Islet precursor cell (in vitro differentiated cells): Measurements from ENCODE around the gene NDUFA11.
A peak's percentile ranks its signal among the peaks of the same experiment; 100 is the strongest.
"Not testable (repeated sequence)": the region's sequence is repeated elsewhere in the genome, so short reads cannot be mapped to it uniquely, and the experiment has no call there.

Source experiments
- DNase-seq: peaks from one replicate; pipeline ENCODE4 v3.0.0-alpha.2; 2018

The NDUFA11 gene

GRCh38 chr19:5884065-5884811 lies 19.4 kb downstream of the NDUFA11 start:
- DNase-seq = not testable (repeated sequence)

DNA sequence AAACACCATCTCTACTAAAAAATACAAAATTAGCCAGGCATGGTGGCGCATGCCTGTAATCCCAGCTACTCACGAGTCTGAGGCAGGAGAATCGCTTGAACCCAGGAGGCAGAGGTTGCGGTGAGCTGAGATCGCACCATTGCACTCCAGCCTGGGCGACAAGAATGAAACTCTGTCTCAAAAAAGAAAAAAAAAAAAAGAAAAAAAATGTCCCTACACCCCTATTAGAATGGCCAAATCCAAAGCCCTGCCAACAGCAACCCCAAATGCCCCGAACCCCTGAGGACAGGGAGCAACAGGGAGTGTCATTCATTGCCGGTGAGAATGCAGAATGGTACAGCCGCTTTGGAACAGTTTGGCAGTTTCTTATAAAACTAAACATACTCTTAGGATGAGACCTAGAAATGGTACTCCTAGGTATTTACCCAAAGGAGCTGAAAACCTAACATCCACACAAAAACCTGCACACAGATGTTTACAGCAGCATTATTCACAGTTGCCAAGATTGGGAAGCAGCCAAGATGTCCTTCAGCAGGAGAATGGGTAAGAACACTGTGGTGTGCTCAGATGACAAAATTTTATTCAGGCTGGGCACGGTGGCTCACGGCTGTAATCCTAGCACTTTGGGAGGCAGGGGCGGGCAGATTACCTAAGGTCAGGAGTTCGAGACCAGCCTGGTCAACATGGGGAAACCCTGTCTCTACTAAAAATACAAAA lies 20.3 kb downstream of the NDUFA11 start:
- not testable (repeated sequence) for DNase-seq

DNA sequence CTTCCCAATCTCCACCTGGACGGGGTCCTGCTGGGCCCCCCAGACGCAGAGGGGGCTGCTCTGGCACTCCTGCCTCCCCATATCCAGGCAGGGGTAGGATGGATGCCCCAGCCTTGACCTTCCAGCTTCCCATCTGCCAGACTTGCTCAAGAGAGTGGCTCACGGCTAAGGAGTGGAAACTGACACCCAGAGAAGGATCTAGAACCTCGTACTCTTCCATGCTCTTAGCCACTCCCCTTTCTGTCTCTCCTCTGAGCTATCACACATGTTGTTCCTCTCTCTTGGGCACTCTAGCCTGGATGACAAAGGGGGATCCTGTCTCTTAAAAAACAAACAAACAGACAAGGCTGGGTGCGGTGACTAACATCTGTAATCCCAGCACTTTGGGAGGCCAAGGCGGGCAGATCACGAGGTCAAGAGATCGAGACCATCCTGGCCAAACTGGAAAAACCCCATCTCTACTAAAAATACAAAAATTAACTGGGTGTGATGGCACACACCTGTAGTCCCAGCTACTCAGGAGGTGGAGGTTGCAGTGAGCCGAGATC lies 21.1 kb downstream of the NDUFA11 start:
- no peak for DNase-seq

DNA sequence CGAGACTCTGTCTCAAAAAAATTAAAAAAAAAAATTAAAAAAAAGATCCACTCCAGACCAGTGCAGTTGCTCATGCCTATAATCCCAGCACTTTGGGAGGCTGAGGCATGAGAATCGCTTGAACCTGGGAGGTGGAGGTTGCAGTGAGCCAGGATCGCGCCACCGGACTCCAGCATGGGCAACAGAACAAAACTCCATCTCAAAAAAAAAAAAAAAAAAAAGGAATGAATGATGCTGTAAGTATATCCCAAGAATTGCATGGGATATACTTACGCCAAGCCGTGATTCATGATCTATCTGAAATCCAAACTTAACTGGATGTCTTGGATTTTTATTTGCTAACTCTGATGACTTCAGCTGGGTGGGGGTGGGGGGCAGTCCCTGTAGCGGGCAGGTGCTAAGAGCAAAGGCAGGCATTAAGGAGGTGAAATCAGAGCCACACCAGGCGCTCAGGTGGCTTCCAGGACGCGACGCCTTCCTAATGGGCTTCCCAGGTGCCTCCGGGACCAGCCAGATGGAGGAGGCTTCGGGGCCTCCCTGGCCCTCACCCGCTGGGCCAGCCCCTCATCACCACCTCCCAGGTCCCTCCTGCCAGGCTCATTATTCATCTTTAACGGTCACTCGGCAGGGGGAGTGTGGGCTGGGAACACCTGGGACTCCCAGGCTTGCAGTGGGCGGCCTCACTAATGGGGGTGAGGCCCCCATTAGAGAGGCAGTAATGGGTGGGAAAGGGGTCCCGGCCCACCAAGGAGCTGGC lies 21.9 kb downstream of the NDUFA11 start:
- no peak for DNase-seq

GRCh38 chr19:5880604-5881078 lies 22.9 kb downstream of the NDUFA11 start:
- peak; percentile 72 for DNase-seq

DNA sequence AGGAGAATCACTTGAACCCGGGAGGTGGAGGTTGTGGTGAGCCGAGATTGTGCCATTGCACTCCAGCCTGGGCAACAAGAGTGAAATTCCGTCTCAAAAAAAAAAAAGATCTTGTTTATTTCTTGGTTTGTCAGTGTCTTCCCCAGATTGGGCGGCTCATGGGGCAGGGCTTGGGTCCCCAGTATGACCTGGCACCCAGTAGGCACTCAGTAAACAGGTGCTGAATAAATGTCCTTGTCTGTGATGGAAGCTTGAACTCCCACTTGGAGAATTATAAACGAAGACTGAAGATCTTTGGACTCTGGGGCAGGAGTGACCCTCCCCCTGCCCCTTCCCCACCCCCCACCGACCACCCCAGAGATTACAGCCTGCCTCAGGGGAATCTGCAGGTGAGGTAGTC lies 23.4 kb downstream of the NDUFA11 start:
- no peak for DNase-seq

GRCh38 chr19:5877882-5878281 lies 25.7 kb downstream of the NDUFA11 start:
- DNase-seq = no peak

- DNase-seq = no peak
These were observed 26.2 kb downstream of the NDUFA11 start for GRCh38 chr19:5877427-5877826.

DNA sequence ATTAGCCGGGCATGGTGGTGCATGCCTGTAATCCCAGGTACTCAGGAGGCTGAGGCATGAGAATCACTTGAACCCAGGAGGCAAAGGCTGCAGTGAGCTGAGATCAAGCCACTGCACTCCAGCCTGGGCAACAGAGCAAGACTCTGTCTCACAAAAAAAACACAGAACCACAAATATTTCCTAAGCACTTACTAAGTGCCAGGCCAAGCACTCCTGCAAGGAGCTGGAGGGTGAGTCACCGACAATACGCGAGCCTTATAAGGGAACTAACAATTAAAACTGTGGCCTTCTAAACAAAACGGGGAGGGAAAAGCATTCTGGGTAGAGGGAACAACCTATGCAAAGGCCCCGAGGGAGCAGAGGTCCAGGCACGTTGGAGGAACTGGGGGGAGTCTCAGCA lies 29.1 kb downstream of the NDUFA11 start:
- peak; percentile 59 for DNase-seq

GRCh38 chr19:5873617-5874199 lies 29.9 kb downstream of the NDUFA11 start:
- no peak for DNase-seq

GRCh38 chr19:5870986-5871394 lies 32.6 kb downstream of the NDUFA11 start:
- DNase-seq = no peak

GRCh38 chr19:5867201-5868136 lies 36.1 kb downstream of the NDUFA11 start:
- no peak for DNase-seq

GRCh38 chr19:5865772-5866171 lies 37.8 kb downstream of the NDUFA11 start:
- no peak for DNase-seq

GRCh38 chr19:5864725-5865486 lies 38.7 kb downstream of the NDUFA11 start:
- DNase-seq = no peak

DNA sequence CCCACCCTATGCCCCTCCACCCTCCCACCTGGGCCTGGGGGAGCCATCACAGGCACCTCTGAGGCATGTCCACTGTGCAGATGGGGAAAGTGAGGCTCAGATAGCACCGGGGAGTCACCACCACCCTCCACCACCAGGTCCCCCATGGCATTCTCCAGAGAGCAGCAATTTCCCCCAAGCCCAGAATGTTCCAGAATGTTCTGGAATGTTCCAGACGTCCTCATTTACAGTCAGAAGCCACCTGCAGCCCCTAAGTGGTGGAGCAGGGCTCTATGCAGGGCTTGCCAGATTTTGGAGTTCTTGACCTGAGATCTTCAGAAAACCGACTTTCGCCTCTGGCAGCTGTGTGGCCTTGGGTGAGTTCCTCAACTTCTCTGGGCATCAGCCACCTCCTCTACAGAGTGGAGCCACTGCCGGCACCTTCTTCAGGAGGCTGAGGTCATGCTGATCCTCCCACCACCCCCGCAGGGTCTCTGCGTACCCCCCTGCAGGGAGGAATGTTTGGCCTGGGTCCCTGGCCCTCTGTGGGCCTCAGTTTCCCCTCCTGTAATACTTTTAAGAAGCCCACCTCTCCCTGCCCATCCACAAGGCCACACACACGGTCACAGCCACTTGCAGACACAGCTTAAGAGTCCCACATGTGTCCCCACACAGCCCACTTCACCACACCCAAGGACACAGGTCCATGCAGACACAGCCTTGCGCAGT lies 39.4 kb downstream of the NDUFA11 start:
- no peak for DNase-seq

DNA sequence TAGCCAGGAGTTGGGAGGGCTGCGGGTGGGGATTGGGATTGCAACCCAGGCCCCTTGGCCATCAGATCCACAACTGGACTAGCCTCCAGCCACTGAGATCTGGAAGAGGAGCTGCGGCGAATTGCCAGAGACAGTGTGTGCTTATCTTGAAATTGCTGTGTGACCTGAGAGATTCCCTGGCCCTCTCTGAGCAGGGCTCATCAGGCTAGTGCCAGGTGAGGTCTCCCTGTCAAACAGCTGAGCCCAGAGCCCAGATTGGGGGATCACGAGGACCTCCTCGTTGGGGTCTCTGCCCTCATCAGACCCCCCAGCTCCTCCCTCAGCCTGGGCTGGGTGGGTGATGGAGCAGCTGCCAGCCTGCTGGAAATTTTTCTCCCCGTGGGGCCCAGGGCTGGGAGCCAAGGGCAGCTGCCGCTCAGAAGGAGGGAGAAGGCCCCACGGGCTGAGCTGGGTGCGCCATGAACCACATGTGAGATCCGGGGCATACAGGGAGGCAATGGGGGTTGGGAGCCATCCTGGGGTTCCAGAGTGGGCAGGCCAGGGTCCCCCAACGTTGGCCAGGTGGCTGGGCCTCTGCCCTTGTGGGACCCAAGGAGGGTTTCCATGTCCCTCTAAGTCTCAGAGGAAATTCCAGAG lies 40.4 kb downstream of the NDUFA11 start:
- no peak for DNase-seq

DNA sequence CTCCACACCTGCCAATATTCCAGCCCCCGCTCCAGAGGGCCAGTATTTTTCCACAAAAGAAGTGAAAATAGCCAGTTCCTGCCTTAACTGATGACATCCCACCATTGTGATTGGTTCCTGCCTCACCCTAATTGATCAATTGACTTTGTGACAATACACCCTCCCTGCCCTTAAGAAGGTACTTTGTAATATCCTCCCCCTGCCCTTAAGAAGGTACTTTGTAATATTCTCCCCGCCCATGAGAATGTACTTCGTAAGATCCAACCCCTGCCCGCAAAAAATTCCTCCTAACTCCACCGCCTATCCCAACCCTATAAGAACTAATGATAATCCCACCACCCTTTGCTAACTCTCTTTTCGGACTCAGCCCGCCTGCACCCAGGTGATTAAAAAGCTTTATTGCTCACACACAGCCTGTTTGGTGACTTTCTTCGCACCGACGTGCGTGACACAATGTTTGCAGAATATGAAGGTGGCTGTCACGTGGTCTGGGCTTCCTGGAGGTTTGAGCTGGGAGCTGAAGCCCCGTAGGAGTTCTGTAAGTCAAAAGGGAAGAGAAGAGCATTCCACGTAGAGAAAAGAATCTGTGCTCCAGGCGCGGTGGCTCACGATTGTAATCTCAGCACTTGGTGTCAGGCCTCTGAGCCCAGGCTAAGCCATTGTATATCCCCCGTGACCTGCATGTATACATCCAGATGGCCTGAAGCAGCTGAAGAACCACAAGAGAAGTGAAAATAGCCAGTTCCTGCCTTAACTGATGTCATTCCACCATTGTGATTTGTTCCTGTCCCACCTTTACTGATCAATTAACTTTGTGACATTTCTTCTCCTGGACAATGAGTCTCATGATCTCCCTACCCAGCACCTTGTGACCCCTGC lies 46.1 kb downstream of the NDUFA11 start:
- DNase-seq = no peak

DNA sequence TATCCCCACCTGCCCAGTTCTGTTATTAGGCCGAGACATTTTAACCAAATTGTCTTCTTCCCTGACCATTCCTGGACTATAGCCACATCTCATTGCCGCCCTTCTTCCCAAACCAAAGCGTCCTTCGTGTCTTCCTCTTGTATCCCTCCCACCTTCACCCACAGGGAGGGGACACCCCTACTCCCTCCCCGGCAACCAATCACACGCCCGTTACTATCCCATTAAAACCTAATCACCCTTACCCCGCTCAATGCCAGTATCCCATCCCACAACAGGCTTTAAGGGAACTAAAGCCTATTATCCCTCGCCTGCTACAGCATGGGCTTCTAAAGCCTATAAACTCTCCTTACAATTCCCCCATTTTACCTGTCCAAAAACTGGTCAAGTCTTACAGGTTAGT lies 48.4 kb downstream of the NDUFA11 start:
- not testable (repeated sequence) for DNase-seq

- not testable (repeated sequence) for DNase-seq
These were observed 49.5 kb downstream of the NDUFA11 start for GRCh38 chr19:5854121-5854520.
